ENCODE results near the gene WFDC5.
"Not testable (repeated sequence)": the region's sequence is repeated elsewhere in the genome, so short reads cannot be mapped to it uniquely, and the experiment has no call there.

Gene WFDC5

DNA sequence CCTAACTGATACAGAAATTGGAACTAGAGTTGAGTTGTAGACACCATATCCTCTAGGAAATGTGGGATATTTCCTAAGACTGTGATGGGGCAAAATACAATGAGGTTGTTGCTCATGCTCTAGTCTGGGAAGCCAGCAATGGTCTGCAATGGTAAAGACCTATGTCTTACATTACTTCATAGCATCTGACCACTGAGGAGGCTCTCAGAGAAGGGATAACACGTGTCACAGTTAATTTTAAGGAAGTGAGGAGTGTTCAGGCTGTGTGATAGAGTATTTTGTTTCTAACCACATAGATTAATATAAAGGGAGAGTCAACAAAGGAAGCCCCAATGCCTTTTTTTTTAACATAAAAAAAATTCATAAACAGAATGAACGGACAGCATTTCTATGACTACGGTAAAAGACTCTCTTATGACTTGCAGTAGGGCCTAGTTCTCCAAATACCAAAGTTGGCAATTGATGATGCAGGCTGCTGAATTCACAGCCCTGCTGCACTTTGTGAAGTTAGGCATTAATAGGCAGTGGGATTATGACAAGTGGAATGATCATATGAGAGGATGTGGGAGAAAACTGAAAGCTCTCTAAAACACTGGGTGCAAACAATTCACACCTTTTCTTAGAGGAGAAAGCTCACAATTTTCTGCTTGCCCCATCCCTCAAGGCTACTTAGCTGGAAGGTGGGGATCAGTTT is 27.7 kb downstream of the WFDC5 start:
- FAIRE-seq: no peak

DNA sequence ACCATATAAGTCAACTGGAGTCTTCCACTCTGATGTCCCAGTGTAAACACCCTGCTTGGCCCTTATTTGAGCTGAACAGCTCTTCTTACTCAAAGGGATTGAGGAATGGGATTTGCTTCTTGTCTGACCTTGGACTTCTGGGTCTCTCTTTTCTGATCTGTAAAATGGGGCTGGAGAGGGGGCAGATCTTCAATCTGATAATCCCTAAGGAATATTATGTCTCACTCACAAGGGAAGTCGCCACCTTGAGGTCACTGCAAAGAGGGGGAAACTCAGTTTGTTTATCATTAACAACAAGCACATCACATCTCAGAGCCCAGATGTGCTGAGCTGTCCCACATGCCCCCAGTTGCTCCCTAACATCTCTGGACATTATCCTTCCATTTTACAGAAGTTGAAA is 29.1 kb downstream of the WFDC5 start:
- no peak for FAIRE-seq

DNA sequence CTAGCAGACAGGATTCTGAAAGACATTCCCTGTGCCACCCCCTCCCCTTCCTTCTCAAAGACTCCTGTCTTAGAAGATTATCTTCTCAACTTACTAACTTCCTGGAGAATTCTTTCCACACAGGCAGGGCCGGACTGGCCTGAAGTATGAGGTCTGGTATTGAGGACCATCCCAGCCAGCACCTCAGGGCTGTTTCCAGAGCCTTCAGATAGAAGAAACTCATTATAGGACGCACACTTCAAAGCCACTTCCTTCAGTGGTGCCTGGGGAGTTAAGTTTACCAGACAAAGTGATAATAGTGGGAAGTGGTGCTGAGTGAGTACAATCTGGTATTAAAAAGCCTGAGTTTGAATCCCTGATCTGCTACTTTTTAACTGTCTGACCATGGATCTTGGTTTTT is 29.7 kb downstream of the WFDC5 start:
- FAIRE-seq: no peak

GRCh38 chr20:45083127-45083526 is 31.8 kb downstream of the WFDC5 start:
- no peak for FAIRE-seq

GRCh38 chr20:45082468-45082867 is 32.5 kb downstream of the WFDC5 start:
- no peak for FAIRE-seq

DNA sequence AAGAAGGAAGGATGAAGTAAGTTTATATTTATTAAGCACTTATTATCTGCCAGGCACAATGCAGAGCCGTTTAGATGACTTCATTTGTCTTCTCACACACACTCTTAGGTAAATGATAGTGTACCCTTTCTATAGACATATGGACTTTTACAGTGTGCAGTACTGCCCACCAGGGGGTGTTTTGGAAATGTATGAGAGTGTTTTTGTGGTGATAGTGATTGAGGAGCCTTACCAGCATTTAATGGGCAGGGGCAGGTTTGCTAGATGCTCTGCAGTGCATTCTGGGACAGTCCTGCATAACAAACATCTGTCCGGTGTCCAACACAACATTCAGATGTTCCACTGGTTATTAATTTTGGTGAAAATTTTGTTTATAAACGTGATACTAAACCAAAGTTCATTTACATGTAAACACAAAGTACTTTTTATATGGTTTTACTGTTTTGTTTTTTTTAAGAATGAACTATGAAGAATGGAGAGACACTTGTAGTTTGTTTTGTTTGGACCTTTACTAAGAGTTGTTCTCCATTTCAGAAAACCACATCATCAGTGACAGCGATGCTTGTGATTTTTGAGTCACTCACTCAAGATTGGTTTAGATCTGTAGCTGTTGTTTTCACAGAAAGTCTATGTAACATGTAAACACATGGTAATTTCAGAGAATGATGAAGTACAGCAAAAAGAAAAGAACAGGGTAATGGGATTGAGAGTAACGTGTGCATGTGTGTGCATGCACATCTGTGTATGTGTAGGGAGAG is 33.9 kb downstream of the WFDC5 start:
- FAIRE-seq: no peak

GRCh38 chr20:45077559-45077958 is 37.4 kb downstream of the WFDC5 start:
- FAIRE-seq: no peak

DNA sequence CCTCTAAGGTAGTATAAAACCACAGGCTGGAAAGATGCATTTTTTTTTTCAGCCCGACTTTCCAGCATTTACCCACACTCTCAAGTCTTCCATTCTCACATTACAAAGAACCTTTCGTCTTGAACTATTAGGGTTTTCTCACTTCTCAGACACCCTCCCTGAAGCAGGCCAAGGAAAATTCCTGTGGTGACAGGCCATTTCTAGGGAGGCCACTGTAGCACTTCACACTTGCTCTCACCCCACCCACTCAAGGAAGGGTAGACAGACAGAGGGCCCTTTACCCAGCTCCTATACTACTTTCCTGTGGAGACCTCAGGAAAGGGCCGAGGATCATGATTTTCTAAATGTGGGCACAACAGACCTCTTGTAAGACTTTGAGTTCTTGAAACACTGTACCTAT is 41.8 kb downstream of the WFDC5 start:
- FAIRE-seq: no peak

- no peak for FAIRE-seq
These were observed 42.9 kb downstream of the WFDC5 start for GRCh38 chr20:45072066-45072465.

DNA sequence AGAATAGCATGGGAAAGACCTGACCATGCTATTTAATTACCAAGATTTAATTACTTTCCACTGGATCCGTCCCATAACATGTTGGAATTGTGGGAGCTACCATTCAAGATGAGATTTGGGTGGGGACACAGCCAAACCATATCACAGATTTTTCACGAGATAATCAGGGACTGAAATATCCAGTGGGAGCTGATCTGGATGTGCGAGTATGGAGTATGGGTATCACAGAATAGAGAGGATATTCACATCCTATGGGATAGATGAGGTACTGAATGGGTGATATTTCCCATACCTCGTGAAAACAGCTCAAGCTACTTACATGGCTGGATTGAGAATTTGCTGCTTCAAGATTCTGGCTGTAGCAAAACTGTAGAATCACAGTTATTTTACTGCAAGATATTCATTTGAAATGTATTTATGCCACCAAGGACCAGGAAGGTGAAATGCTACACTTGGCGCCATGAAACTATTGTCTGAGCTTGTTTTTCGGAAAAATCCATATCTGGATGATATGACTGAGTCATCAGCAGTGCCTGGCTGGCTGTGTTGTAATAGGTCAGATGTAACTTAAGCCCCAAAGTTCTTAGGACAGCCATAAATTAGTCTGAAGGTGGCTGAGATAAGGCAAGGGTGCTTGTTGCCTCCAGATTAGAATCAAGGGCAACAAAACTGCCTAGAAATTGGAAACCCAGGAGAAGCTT is 43.9 kb downstream of the WFDC5 start:
- FAIRE-seq: no peak

- FAIRE-seq: no peak
These were observed 45.7 kb downstream of the WFDC5 start for GRCh38 chr20:45069261-45069660.

DNA sequence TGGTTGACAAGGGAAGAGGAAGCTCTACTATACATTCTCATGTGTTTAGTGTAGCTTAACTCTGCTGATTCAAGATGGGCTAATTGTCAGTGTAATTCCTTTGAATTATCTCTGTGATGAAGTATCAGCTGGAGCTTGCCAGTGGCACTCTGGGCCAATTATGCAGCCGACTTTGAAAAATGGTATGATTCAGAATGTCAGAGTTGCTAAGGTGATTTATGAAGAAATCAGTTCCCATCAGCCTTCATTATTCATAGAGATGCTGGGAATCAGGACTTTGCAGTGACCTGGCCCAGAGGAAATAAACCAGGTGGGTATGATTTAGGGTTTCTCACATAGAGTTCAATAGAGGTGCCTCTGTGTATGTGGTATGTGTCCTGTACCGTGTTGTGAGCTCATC is 47.4 kb downstream of the WFDC5 start:
- no peak for FAIRE-seq

GRCh38 chr20:45067087-45067486 is 47.9 kb downstream of the WFDC5 start:
- no peak for FAIRE-seq

- FAIRE-seq: no peak
These were observed 48.6 kb downstream of the WFDC5 start for GRCh38 chr20:45066372-45066771.

- FAIRE-seq: no peak
These were observed 50.2 kb downstream of the WFDC5 start for GRCh38 chr20:45064812-45065211.

GRCh38 chr20:45063107-45063506 is 51.9 kb downstream of the WFDC5 start:
- not testable (repeated sequence) for FAIRE-seq

GRCh38 chr20:45061244-45061643 is 53.7 kb downstream of the WFDC5 start:
- no peak for FAIRE-seq

DNA sequence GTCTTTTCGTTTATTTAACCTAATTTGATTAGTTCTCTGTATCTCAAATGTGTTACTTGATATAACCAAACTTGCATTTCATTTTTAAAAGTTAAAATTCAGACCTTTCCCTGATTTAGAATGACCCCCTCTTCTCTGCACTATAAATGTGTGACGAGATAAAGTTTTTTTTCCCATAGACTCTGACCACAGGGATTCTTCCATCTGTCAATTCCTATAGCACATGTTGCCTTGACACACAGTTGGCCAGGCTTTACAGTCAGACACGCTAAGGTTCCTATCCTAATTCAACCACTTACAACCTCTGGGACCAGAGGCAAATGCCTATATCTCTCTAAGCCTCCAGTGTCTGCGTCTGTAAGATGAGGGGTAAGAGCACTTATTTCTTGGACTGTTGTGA is 54.7 kb downstream of the WFDC5 start:
- FAIRE-seq: no peak
